ENCODE data around the gene TMEM163. TPM values are rescaled to one million over a fixed set of nuclear protein-coding genes. Genes with fewer than 3 reads are reported as not detected.
A peak's percentile ranks its signal among the peaks of the same experiment; 100 is the strongest.

TMEM163 gene
- total and polyA plus RNA-seq, 8 donors: 3.9 to 48.4 (median 14.0) TPM

- intact Hi-C loops (cut with DNase I): loop anchor here in 1 of 2 donors (10.0 kb wide), 1 partner anchor 334 kb away; no protein-coding TSS in a partner anchor
- Histone ChIP-seq H3K4me3 (no peak overlapping the region), H3K36me3 (peaks cover 0 to 77% of the 10 kb centered on the region in 2 donors), H3K27ac (no peak overlapping the region), H3K9me3 (no peaks in the 10 kb centered on the region), H3K4me1 (no peaks in the 10 kb centered on the region), H3K27me3 (no peaks in the 10 kb centered on the region)
- no peak for ATAC-seq
- no peak for TF ChIP-seq CTCF (IDR thresholded peaks at IDR 0.05)
- no peak for DNase-seq
These were observed 269.6 kb downstream of the TMEM163 start for GRCh38 chr2:134449157-134449556.

DNA sequence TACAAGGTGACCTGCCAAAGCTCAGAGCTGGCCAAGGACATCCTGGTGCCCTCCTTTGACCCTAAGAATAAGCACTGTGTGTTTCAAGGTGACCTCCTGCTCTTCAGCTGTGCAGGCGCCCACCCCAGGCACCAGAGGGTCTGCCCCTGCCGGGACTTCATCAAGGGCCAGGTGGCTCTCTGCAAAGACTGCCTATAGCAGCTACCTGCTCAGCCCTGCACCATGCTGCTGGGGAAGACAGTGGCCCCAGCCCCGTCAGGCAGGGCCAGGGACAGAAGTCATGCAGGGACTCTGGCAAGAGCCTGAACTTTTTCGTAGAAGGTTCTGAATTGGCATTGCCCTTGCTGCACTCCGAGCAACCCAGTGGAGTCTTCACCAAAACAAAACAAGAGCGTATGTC, 270.1 kb downstream of the TMEM163 start:
- H3K9me3 ChIP-seq: no peaks in the 10 kb centered on the region
- intact Hi-C loops (cut with DNase I): loop anchor here in 1 of 2 donors (10.0 kb wide), 1 partner anchor 334 kb away; no protein-coding TSS in a partner anchor
- ATAC-seq: no peak
- no peak overlapping the region for H3K27ac ChIP-seq
- H3K36me3 ChIP-seq: peaks cover 0 to 75% of the 10 kb centered on the region in 2 donors
- H3K27me3 ChIP-seq: no peaks in the 10 kb centered on the region
- no peak for DNase-seq
- H3K4me3 ChIP-seq: no peak overlapping the region
- TF ChIP-seq CTCF (IDR thresholded peaks at IDR 0.05): no peak
- H3K4me1 ChIP-seq: no peaks in the 10 kb centered on the region

DNA sequence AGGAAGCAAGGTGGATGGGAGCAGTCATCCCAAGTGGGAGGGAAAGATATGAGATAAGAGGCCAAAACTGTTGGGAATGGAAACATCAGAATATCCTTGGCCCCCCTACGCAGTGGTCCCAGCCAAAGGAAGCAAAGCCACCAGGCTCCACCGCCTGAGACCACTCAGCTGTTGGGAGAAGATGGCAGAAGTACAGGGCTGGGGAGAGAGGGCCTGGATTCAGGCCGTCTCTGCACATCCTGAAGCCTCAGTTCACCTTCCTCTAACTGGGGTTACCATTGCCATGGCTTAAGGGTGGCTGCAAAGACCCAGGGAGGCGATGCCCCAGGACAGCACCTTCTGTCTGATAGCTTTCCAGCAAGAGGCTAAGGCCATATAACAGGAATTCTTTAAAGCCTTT, 271.1 kb downstream of the TMEM163 start:
- TF ChIP-seq CTCF (IDR thresholded peaks at IDR 0.05): no peak
- Histone ChIP-seq H3K27me3 (no peaks in the 10 kb centered on the region), H3K4me3 (no peak overlapping the region), H3K36me3 (peaks cover 0 to 73% of the 10 kb centered on the region in 2 donors), H3K9me3 (no peaks in the 10 kb centered on the region), H3K27ac (no peak overlapping the region), H3K4me1 (no peaks in the 10 kb centered on the region)
- intact Hi-C loops (cut with DNase I): loop anchor here in 1 of 2 donors (10.0 kb wide), 1 partner anchor 333 kb away; no protein-coding TSS in a partner anchor
- DNase-seq (no peak), ATAC-seq (no peak)

DNA sequence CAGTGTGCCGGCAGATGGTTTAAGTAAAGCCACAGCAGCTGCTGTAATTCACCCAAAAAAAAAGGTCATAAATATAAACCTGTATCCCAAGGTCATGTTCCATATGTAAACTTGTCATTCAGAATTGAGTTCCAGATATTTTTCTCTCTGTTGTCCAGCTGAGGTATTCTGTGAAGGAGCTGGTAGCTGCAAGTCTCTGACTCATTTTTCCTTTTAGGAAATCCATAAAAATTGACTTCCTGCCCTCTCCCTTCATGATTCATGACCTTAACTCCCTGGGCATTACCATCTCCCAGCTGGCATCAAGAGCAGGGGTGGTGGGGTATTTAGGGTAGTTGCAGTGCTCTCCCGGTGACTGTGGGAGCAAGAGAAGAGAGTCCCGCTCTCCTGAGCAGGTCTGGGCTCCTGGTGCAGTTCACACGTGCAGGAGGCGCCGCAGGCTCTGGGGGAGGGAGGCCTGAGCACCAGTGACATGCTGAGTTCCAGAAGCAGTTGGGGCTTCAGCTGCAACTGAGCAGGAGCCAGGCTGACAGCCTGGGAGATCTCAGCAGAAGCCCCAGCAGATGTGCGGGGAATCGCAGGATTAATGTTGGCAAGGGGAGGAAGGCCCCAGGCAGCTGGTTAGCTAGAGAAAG, 272.3 kb downstream of the TMEM163 start:
- Histone ChIP-seq H3K9me3 (no peaks in the 10 kb centered on the region), H3K27ac (no peak overlapping the region), H3K27me3 (no peaks in the 10 kb centered on the region), H3K4me3 (no peak overlapping the region), H3K36me3 (peaks cover 0 to 84% of the 10 kb centered on the region in 2 donors), H3K4me1 (no peaks in the 10 kb centered on the region)
- intact Hi-C loops (cut with DNase I): loop anchor here in 1 of 2 donors (10.0 kb wide), 1 partner anchor 332 kb away; no protein-coding TSS in a partner anchor
- no peak for TF ChIP-seq CTCF (IDR thresholded peaks at IDR 0.05)
- DNase-seq (peak in 1 of 4 donors; percentile 53), ATAC-seq (no peak)

GRCh38 chr2:134445985-134446382, 272.8 kb downstream of the TMEM163 start:
- H3K27ac ChIP-seq: no peak overlapping the region
- intact Hi-C loops (cut with DNase I): loop anchor here in 1 of 2 donors (10.0 kb wide), 1 partner anchor 331 kb away; no protein-coding TSS in a partner anchor
- H3K36me3 ChIP-seq: peaks cover 0 to 89% of the 10 kb centered on the region in 2 donors

More at GRCh38 chr2:134445985-134446382, 272.8 kb downstream of the TMEM163 start:
- H3K4me3 ChIP-seq: no peak overlapping the region
- DNase-seq (no peak), ATAC-seq (no peak)
- no peaks in the 10 kb centered on the region for H3K9me3 ChIP-seq
- TF ChIP-seq CTCF (IDR thresholded peaks at IDR 0.05): no peak
- no peaks in the 10 kb centered on the region for H3K27me3 ChIP-seq
- no peaks in the 10 kb centered on the region for H3K4me1 ChIP-seq

Data from left lung (tissue), 10 donors.